GM19023 (cell line): ENCODE data around the gene SUCLG2.

Experiments
- ATAC-seq: cut with Tn5 transposase; IDR thresholded peaks from one replicate; pipeline ENCODE4 v1.9.1; 2021; ENCODE audit warnings: mild to moderate bottlenecking, moderate library complexity; ENCODE audit not compliant: unreplicated experiment

The SUCLG2 gene, protein sequence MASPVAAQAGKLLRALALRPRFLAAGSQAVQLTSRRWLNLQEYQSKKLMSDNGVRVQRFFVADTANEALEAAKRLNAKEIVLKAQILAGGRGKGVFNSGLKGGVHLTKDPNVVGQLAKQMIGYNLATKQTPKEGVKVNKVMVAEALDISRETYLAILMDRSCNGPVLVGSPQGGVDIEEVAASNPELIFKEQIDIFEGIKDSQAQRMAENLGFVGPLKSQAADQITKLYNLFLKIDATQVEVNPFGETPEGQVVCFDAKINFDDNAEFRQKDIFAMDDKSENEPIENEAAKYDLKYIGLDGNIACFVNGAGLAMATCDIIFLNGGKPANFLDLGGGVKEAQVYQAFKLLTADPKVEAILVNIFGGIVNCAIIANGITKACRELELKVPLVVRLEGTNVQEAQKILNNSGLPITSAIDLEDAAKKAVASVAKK

DNA sequence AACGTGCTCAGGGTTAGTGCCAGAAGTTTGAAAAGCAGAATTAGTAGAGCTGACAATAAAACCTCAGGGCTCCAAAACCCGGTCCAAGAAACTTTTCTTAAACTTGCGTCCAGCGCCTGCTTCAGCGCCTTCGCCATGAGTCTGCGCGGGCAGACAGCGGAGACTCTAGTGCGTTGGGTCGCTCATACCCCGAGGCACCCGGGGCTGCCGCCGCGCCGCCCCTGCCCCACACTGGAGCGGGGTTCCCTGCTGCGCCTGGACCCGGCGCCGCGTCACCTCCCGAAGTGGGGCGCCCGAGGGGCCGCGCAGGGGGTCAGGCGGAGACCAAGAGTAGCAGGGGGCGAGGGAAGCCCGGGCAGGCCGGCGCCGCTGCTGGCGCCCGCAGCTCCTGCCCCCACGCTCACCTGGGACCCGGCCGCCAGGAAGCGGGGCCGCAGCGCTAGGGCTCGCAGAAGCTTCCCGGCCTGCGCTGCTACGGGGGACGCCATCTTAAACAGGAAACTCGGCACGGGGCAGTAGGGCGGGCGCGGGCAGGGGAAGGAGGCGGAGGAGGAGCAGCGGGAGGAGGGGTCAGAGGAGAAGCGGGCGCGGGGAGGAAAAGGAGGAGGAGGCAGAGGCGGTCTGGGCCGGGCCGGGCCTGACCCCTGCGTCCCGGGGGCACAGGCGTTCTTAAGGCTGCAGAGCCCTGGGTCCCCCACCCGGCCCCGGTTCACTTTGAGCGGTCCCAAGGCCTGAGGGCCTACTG lies at the start of gene SUCLG2:
SUCLG2 (minus strand) TSS at position 514 of the 745 bp plus-strand sequence; CDS start at position 488, 26 bp downstream.
- peak; percentile 74 for ATAC-seq

DNA sequence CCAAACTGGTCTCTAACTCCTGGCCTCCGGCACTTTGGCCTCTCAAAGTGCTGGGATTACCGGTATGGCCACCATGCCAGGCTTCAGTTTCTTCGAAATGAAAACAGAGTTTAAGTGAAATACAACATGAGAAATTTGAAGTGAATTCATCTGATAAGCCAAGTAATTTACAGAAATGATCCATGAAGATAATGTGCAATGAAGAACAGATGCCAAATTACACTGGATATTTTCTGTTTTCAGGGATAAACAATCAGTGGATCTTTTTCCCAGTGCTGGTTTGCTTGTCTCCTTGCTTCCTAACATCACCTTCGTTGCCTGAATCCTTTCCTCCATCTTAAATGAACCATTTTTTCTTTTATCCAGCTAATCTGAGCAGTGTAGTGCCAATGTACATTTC lies 46.2 kb upstream of the SUCLG2 start:
- no peak for ATAC-seq

DNA sequence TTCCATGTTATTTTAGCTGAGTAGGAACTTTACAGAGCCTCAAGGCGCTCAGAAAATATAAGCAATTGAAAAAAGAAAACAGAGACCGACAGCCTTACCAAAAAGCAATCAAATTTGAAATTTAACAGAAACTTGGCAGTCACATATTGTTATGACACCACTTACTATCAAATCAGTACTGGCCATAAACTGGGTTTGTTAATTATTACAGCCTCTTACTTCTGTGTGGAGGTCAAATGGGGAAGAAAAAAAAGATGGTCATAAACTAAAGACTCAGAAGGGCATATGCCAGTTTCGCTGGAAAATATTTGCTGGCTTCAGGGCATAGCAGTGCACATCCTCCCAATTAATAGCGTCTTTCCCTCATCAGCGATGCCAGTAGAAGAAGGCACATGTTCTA lies 45.5 kb upstream of the SUCLG2 start:
- no peak for ATAC-seq

DNA sequence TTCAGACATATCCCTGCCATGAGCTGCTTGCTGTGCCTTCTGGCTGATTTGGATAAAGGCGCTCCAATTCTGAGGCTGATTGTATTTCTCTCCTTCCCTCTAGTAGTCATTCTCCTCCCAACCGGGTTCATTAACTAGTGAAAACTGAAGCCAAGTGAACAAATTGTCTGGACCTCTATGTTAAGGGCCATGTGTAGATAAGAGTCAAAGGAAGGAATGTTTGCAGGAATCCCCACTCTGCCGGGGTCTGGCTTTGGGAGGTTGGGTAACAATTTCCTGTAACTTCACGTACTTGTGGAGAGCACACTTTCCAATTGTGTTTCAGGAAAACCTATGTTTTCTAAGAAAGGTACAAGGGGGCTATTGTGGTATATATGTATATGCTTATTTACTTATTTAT lies 38.2 kb upstream of the SUCLG2 start:
- no peak for ATAC-seq

DNA sequence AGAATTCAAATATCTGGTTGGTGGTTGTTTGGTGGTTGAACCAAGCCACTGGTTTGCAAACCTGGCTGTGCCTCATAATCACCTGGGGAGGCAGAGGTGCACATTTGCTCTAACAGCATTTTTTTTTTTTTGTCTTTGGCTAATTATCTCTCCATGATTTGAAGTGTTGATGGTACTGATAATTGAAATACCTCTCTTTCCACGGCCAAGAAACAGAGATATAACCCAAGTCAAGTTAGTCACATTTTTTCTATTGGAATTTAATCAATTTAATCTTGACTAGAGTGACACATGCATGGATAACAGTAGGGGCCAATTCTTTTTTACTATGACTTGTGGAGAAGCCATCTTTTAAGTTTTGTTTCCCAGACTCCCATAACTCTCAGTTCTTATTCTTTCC lies 37.5 kb upstream of the SUCLG2 start:
- no peak for ATAC-seq

DNA sequence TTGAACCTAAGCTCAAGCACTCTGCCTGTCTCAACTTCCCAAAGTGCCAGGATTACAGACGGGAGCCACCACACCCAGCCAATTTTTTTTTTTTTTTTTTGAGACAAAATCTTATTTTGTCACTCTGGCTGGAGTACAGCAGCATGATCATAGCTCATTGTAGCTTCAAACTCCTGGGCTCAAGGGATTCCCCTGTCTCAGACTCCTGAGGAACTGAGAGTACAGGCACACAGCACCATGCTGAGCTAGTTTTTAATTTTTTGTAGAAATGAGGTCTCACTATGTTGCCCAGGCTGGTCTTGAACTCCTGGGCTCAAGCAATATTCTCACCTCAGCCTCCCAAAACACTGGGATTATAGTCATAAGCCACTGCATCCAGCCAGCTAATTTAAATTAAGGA lies 36.8 kb upstream of the SUCLG2 start:
- no peak for ATAC-seq

DNA sequence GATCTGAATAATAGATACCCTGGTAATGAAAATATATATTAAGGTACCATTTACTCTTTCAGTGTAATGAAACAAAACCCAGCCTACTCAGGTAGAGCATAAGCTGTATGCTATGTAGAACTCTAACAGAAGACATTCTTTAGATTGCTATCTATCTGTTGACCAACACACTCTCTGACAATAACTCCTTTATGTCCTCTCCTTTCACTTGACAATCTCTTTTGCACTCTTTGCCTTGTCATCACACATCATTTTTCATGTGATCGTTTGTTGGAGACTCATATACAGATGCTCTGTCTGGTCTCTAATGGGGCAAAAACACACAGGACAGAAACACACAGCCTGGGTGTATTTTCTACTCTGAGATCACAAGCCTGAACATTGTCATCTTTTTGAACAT lies 35.4 kb upstream of the SUCLG2 start:
- ATAC-seq, result no peak

DNA sequence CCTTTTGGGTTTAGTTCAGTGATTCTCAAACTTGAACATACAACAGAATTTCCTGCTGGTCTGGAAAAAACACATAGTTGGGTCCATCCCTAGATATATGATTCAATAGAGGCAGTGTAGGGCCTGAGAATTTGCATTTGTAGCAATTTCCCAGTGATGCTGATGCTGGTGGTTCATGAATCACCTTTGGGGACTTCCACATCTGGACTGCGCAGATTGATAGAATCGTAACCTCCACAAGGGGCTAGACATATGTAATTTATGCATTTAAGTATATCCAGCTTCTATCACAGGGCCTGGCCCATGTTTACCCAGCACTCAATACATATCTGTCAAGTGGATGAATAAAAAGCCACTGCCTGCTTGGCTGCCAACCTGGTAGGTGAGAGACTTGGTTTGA lies 33.8 kb upstream of the SUCLG2 start:
- ATAC-seq, result no peak

DNA sequence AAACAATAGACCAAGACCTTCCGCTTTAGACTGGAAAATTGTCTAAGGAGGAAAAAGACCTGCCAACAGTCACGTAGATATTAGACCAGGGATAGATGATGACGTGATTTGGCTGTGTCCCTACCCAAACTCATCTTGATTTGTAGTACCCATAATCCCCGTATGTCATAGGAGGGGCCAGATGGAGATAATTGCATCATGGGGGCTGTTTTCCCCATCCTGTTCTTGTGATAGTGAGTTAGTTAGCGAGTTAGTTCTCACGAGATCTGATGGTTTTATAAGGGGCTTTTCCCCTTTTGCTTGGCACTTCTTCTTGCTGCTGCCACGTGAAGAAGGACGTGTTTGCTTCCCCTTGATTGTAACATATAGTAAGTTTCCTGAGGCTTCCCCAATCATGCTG lies 31.7 kb upstream of the SUCLG2 start:
- no peak for ATAC-seq

DNA sequence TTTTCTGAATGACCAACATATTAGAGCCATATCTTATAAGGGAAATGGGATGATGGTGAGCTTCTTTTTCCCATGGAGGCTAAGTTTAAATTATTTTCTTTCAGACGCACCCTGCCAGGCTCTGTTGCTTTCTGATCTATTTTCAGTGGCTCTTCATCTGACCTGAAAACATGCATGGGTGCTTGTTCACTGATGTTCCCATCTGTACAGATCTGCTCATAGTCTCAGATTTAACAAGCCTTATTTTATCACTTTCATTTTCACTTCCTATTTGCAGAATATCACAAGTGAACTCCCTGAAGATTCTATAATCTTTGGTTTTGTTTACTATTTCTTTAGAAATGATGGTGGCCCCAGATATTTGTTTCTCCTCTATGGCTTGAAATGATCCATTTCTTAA lies 31.1 kb upstream of the SUCLG2 start:
- peak; percentile 96 for ATAC-seq

DNA sequence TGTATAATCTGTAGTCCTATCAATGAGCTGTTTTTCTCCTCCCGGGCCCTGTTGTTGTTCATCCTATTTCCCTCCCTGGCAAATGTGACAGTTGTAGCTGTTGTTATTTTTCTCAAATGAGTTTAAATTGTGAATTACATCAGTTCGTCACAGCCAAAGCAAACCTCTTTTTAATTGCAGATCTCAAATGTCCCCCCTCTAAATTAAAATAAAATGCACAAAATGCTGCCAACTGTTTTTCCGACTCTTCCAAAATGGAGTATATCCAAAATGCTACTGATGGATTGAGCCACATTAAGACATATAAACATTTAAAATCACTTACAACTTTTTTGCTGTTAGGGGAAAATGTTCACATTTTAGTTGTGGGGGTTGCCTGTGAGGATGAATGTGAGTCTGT lies 29.8 kb upstream of the SUCLG2 start:
- ATAC-seq, result no peak

DNA sequence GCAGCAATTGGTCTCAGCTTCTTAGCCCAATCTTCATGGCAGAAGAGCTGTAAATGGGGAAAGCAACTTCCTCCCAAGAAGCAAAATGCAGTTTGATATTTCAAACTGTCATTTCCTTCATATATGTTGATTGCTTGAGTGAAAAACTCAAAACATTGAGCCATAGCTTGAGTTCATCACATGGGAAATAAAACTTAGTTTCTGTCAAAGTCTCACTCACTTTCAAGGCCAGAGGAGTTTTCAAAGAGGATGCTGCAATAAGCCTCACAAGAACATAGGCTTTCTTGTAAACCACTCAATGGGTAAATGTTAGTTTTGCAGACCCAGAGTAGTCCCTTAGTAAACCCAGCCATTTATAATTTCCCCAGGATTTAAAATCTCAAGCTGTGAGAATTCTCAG lies 29.1 kb upstream of the SUCLG2 start:
- ATAC-seq, result no peak

DNA sequence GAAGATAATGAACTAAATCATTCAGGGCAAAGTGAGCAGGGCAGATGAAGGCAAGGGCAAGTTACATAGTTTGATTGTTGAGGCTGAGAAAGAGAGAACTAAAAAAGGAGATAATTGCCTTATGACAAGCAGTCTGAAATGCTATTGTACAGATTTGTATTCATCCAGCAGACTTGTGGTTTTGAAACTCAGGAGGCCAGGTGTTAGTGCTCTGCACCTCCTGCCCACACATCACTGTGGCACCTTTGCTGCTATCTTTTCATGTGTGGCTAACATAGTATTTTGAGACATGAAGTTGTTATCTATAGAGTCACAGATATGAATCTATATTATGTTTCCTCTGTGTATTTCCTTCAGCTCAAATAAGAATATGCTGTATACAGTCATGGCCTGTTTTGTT lies 24.3 kb upstream of the SUCLG2 start:
- peak; percentile 67 for ATAC-seq

DNA sequence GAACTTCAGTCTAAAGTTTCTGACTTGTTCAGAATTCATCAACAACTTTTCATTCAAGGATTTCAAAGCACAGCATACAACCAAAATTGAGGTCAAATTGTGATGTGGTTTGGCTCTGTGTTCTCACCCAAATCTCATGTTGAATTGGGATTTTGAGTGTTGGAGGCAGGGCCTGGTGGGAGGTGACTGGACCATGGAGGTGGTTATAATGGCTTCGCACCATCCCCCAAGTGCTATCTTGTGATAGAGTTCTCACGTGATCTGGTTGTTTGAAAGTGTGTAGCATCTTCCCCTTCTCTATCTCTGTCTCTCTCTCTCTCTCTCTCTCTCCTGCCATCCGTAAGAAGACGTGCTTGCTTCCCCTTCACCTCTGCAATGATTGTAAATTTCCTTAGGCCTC lies 19.6 kb upstream of the SUCLG2 start:
- ATAC-seq, result no peak

DNA sequence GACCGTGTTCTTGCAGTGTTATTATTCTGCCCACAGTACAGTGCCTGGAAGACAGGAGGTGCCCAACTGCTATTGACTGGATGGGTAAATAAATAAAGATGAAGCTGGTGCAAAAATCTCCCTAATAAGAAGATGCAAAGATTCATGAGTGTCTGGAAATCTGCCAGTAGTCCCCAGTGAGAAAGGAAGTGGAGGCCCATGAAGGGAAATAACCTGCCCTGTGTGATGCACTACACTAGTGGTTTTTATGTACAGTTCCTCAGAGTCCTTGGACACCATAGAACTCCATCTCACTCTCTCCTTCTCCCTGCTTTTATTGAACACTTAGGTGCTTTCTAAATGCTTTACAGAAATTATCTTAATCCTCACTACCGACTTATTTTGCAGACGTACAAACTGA lies 8.3 kb upstream of the SUCLG2 start:
- ATAC-seq, result no peak

DNA sequence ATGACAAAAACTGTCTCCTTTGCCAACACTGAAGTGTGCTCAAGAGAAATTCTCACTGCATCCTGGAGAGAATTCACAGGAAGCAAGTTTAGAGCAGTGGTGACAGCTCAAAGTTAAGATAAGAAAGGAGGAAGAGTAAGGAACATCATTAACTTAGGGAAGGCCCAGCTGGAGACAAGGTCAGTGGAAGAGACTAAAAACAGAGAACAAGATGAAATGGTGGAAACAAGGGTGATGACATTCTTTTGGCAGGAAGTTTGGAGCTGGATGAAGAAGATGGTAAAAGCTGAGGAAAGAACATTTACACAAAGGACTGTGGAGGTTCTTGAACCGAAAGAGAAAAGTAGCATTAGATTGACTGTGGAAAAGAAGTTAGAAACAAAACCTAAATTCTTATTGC lies 6.7 kb upstream of the SUCLG2 start:
- ATAC-seq, result no peak

DNA sequence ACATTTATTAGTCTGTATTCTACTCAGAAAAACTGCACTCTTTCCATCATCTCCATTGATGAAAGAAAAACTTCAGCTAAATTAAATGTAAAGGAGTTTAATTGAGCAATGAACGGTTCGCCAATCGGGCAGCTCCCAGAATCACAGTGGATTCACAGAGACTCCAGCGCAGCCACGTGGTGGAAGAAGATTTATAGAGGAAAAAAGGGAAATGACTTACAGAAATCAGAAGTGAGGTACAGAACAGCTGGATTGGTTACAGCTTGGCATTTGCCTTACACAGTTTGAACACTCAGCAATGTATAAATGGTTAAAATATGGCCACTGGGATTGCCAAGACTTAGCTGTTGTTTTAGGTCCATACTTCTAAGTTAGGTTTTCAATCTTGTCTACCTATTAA lies 2.8 kb upstream of the SUCLG2 start:
- ATAC-seq, result no peak

DNA sequence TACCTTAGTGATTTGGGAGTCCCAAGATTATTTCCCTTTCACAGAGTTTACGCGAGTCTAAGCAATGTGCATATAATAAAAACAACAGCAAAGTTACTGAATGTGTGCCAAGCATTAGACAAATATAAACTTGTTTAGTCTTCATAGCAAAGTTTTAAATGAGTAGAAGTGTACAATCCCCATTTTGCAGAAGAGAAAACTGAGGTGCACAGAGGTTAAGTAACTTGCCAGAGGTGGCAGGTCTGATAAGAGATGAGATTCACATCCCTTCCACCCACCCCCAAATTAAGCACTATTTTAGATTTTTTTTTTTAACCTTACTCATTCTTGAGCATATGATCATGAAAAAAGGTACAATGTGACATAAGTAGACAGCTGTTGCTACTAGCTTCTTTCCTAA lies 2.2 kb upstream of the SUCLG2 start:
- no peak for ATAC-seq

DNA sequence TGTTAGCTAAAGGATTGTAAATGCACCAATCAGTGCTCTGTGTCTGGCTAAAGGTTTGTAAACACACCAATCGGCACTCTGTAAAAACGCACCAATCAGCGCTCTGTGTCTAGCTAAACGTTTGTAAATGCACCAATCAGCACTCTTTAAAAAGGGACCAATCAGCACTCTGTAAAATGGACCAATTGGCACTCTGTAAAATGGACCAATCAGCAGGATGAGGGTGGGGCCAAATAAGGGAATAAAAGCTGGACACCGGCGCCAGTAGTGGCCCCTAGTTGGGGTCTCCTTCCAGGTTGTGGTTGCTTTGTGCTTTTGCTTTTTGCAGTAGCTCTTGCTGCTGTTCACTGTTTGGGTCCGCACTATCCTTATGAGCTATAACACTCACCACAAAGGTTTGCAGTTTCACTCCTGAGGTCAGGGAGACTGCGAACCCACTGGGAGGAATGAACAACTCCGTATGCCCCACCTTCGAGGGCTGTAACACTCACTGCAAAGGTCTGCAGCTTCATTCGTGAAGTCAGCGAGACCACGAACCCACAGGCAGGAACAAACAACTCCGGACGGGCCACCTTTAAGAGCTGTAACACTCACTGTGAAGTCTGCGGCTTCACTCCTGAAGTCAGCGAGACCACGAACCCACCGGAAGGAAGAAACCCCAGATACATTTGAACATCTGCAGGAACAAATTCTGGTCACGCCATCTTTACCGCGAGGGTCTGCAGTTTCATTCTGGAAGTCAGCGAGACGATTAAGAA lies 1.1 kb upstream of the SUCLG2 start:
- ATAC-seq, result peak; percentile 46

DNA sequence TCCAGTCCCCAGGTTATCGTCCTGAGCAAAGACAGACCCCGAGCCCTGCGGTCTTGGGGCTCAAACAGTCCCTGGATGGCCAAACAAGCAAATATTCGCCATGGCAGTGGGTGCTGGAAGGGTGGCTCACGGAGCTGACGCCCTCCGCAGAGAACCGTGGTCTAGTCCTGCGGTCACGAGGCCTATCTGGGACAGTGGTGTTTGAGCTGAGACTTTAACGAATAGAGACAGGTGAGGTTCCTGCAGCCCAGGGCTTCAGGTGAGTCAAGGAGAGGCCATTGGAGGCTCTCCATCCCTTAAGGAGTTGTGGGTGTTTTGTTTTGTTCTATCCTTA lies 399 bp upstream of the SUCLG2 start:
- ATAC-seq, result no peak

DNA sequence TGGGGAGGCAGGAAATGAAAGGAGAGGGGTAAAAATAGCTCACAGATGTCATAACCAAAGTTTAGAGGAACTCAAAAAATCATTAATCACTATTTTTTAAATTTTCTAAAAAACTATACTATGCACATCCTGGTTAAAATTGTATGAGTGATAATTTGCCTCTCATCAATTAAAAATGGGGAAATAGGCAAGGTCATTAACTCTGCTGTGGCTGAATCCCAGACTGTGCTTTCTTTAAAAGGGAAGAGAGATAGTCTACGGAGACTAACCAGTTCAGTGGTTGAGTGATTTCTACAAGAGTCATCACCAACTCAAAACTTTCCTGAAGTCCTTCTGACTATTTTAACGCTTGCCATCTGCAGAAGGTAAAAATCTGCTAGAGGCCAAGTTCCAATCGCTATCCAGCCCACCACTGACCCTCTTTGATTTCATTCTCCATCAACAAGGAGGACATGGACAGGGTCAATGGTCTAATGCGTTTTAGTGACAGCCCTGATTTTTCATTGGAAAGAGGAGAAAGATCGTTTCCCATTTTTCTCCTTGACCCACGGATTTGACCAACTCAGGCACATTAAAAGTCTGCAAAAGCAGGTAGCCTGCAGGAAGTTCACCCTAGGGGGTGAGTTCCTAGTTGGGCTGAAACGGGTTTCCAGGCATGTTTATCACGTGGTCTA lies 850 bp downstream of the SUCLG2 start:
- ATAC-seq, result peak; percentile 16
